Trophoblast cell (in vitro differentiated cells and primary cell): Measurements from ENCODE around the gene KCNAB1.

ENCODE experiments used
- DNase-seq, 2 donors: peaks; one replicate each; pipeline ENCODE4 v3.0.0-alpha.2; 2016
- H2AFZ ChIP-seq: 2 replicates; pipeline ENCODE4 v1.6.1; 2013; ENCODE audit warnings: low read length, moderate library complexity, mild to moderate bottlenecking; ENCODE audit not compliant: insufficient read depth, poor library complexity
- H2AK5ac ChIP-seq: 2 replicates; pipeline ENCODE4 v1.6.1; 2013; ENCODE audit warnings: mild to moderate bottlenecking, low read length
- H2BK120ac ChIP-seq: 2 replicates; pipeline ENCODE4 v1.6.1; 2013; ENCODE audit warnings: low read length, mild to moderate bottlenecking, moderate library complexity; ENCODE audit not compliant: insufficient read depth, poor library complexity
- H2BK12ac ChIP-seq: 2 replicates; pipeline ENCODE4 v1.6.1; 2013; ENCODE audit warnings: mild to moderate bottlenecking, low read length, moderate library complexity
- H2BK5ac ChIP-seq: 2 replicates; pipeline ENCODE4 v1.6.1; 2013; ENCODE audit warnings: low read length, low read depth, moderate library complexity, mild to moderate bottlenecking; ENCODE audit not compliant: poor library complexity
- H3K14ac ChIP-seq: 2 replicates; pipeline ENCODE4 v1.6.1; 2013; ENCODE audit warnings: mild to moderate bottlenecking, low read length
- H3K18ac ChIP-seq: 2 replicates; pipeline ENCODE4 v1.6.1; 2013; ENCODE audit warnings: mild to moderate bottlenecking, low read length
- H3K23ac ChIP-seq: 2 replicates; pipeline ENCODE4 v1.6.1; 2013; ENCODE audit warnings: low read length
- H3K27ac ChIP-seq: 2 replicates; pipeline ENCODE4 v1.5.1; 2013; ENCODE audit warnings: low read depth, mild to moderate bottlenecking, inconsistent platforms, low read length, moderate library complexity
- H3K27me3 ChIP-seq: 2 replicates; pipeline ENCODE4 v1.6.1; 2013; ENCODE audit warnings: inconsistent platforms, mild to moderate bottlenecking, low read length, moderate library complexity; ENCODE audit not compliant: insufficient read depth
- H3K36me3 ChIP-seq, 2 experiments: 1 replicate in 1 of 2; 2 replicates in 1 of 2; pipeline ENCODE4 v1.6.1; 2013; ENCODE audit warnings: low read length in 2 of 2, mild to moderate bottlenecking in 2 of 2, moderate library complexity in 1 of 2; ENCODE audit not compliant: insufficient read depth in 2 of 2, control insufficient read depth in 1 of 2
- H3K4ac ChIP-seq: 2 replicates; pipeline ENCODE4 v1.6.1; 2013; ENCODE audit warnings: low read depth, mild to moderate bottlenecking, low read length, moderate library complexity
- H3K4me1 ChIP-seq, 2 experiments: 1 replicate in 1 of 2; 2 replicates in 1 of 2; pipeline ENCODE4 v1.6.1; 2013; ENCODE audit warnings: low read length in 2 of 2, mild to moderate bottlenecking in 2 of 2, moderate library complexity in 1 of 2; ENCODE audit not compliant: insufficient read depth in 2 of 2, control insufficient read depth in 1 of 2
- H3K4me2 ChIP-seq: 2 replicates; pipeline ENCODE4 v1.6.1; 2013; ENCODE audit warnings: inconsistent platforms, mild to moderate bottlenecking, low read length, moderate library complexity
- H3K4me3 ChIP-seq: 2 replicates; pipeline ENCODE4 v1.5.1; 2013; ENCODE audit warnings: mild to moderate bottlenecking, low read depth, low read length, inconsistent platforms
- H3K79me1 ChIP-seq: one replicate; pipeline ENCODE4 v1.6.1; 2013; ENCODE audit warnings: low read length
- H3K79me2 ChIP-seq: 2 replicates; pipeline ENCODE4 v1.6.1; 2013; ENCODE audit warnings: low read length, mild to moderate bottlenecking; ENCODE audit not compliant: control insufficient read depth, insufficient read depth, poor library complexity
- H3K9ac ChIP-seq: 2 replicates; pipeline ENCODE4 v1.6.1; 2013; ENCODE audit warnings: mild to moderate bottlenecking, low read length
- H3K9me3 ChIP-seq: 2 replicates; pipeline ENCODE4 v1.6.1; 2013; ENCODE audit warnings: low read depth, mild to moderate bottlenecking, control low read depth, inconsistent platforms, low read length; ENCODE audit not compliant: insufficient read depth
- H4K12ac ChIP-seq: 2 replicates; pipeline ENCODE4 v1.6.1; 2013; ENCODE audit warnings: low read depth, mild to moderate bottlenecking, low read length, moderate library complexity
- H4K8ac ChIP-seq: 2 replicates; pipeline ENCODE4 v1.6.1; 2013; ENCODE audit warnings: low read depth, mild to moderate bottlenecking, low read length, moderate library complexity
- H4K91ac ChIP-seq: one replicate; pipeline ENCODE4 v1.6.1; 2013; ENCODE audit warnings: low read depth, mild to moderate bottlenecking, low read length, moderate library complexity
- WGBS: extraction: QIAGEN DNeasy Blood & Tissue Kit; methylation state at CpG from one replicate; pipeline ENCODE4 v1.1.7; 2013; ENCODE audit warnings: missing lambda C conversion rate; ENCODE audit not compliant: insufficient read length, insufficient coverage; ENCODE audit errors: extremely low coverage; 5-methylcytosine and 5-hydroxymethylcytosine counted together

Gene KCNAB1

GRCh38 chr3:156271508-156271907 lies 151.1 kb downstream of the KCNAB1 start:
- Histone ChIP-seq H2AFZ (no peak overlapping the region), H3K23ac (no peak overlapping the region), H3K79me2 (no peaks in the 10 kb centered on the region), H4K12ac (no peak overlapping the region), H3K36me3 (no peaks in the 10 kb centered on the region), H3K79me1 (no peaks in the 10 kb centered on the region), H2BK5ac (no peak overlapping the region), H4K8ac (no peak overlapping the region), H3K9me3 (no peaks in the 10 kb centered on the region), H3K9ac (no peak overlapping the region), H3K4me2 (no peak overlapping the region), H3K4ac (no peak overlapping the region), H3K18ac (no peak overlapping the region), H3K27me3 (no peaks in the 10 kb centered on the region), H3K4me1 (no peaks in the 10 kb centered on the region), H3K4me3 (no peak overlapping the region), H3K14ac (no peak overlapping the region), H2BK120ac (no peak overlapping the region), H3K27ac (no peak overlapping the region), H2BK12ac (no peak overlapping the region), H2AK5ac (no peak overlapping the region), H4K91ac (no peak overlapping the region)
- DNase-seq: no peak
- no CpG with 5 or more reads among the region's 3 CpGs for WGBS

- Histone ChIP-seq H2BK5ac (no peak overlapping the region), H3K27ac (no peak overlapping the region), H2AK5ac (no peak overlapping the region), H3K27me3 (no peaks in the 10 kb centered on the region), H3K18ac (no peak overlapping the region), H4K8ac (no peak overlapping the region), H2AFZ (no peak overlapping the region), H3K14ac (no peak overlapping the region), H3K23ac (no peak overlapping the region), H3K4me3 (no peak overlapping the region), H3K79me1 (no peaks in the 10 kb centered on the region), H3K4me2 (no peak overlapping the region), H4K91ac (no peak overlapping the region), H3K9me3 (no peaks in the 10 kb centered on the region), H3K4me1 (no peaks in the 10 kb centered on the region), H3K36me3 (no peaks in the 10 kb centered on the region), H3K9ac (no peak overlapping the region), H3K4ac (no peak overlapping the region), H3K79me2 (no peaks in the 10 kb centered on the region), H2BK120ac (no peak overlapping the region), H4K12ac (no peak overlapping the region), H2BK12ac (no peak overlapping the region)
- no CpG with 5 or more reads among the region's 7 CpGs for WGBS
- DNase-seq: no peak
Measured at GRCh38 chr3:156271995-156272719, 151.8 kb downstream of the KCNAB1 start.

GRCh38 chr3:156273111-156273694 lies 152.8 kb downstream of the KCNAB1 start:
- WGBS: no CpG with 5 or more reads among the region's 6 CpGs
- no peak overlapping the region for H3K23ac ChIP-seq
- H3K4ac ChIP-seq: no peak overlapping the region
- no peak overlapping the region for H2AK5ac ChIP-seq
- H4K8ac ChIP-seq: no peak overlapping the region
- H3K4me3 ChIP-seq: no peak overlapping the region
- no peak overlapping the region for H2AFZ ChIP-seq
- no peak overlapping the region for H3K4me2 ChIP-seq
- H3K79me1 ChIP-seq: no peaks in the 10 kb centered on the region
- no peak for DNase-seq
- H4K12ac ChIP-seq: no peak overlapping the region
- H3K4me1 ChIP-seq: no peaks in the 10 kb centered on the region
- no peak overlapping the region for H2BK120ac ChIP-seq
- H3K9me3 ChIP-seq: no peaks in the 10 kb centered on the region
- no peak overlapping the region for H3K18ac ChIP-seq
- no peaks in the 10 kb centered on the region for H3K36me3 ChIP-seq
- no peaks in the 10 kb centered on the region for H3K27me3 ChIP-seq
- H3K9ac ChIP-seq: no peak overlapping the region
- H4K91ac ChIP-seq: no peak overlapping the region
- H2BK12ac ChIP-seq: no peak overlapping the region
- no peak overlapping the region for H2BK5ac ChIP-seq
- no peak overlapping the region for H3K27ac ChIP-seq
- no peak overlapping the region for H3K14ac ChIP-seq
- no peaks in the 10 kb centered on the region for H3K79me2 ChIP-seq

GRCh38 chr3:156274791-156275190 lies 154.4 kb downstream of the KCNAB1 start:
- Histone ChIP-seq H3K36me3 (no peaks in the 10 kb centered on the region), H3K4me1 (no peaks in the 10 kb centered on the region), H3K4ac (no peak overlapping the region), H3K23ac (no peak overlapping the region), H4K91ac (no peak overlapping the region), H3K14ac (no peak overlapping the region), H3K4me2 (no peak overlapping the region), H4K8ac (no peak overlapping the region), H3K27me3 (no peaks in the 10 kb centered on the region), H2BK12ac (no peak overlapping the region), H3K79me1 (no peaks in the 10 kb centered on the region), H2BK120ac (no peak overlapping the region), H3K27ac (no peak overlapping the region), H4K12ac (no peak overlapping the region), H2AFZ (no peak overlapping the region), H3K9ac (no peak overlapping the region), H3K79me2 (no peaks in the 10 kb centered on the region), H2AK5ac (no peak overlapping the region), H2BK5ac (no peak overlapping the region), H3K4me3 (no peak overlapping the region), H3K18ac (no peak overlapping the region), H3K9me3 (no peaks in the 10 kb centered on the region)
- DNase-seq: no peak
- WGBS: no CpG with 5 or more reads among the region's 2 CpGs
